IPS DF 6.9 (cell line): ENCODE results near the gene NYAP2.

Experiments used
- DNase-seq: peaks from one replicate; pipeline ENCODE4 v3.0.0-alpha.2; 2013; ENCODE audit warnings: low read depth, low spot score
- H3K27ac ChIP-seq: one replicate; pipeline ENCODE4 v1.5.1; 2013; ENCODE audit warnings: low read length, control low read depth
- H3K27me3 ChIP-seq: 2 replicates; pipeline ENCODE4 v1.6.1; 2013; ENCODE audit warnings: mild to moderate bottlenecking, low read length; ENCODE audit not compliant: control insufficient read depth, insufficient read depth
- H3K36me3 ChIP-seq: 2 replicates; pipeline ENCODE4 v1.6.1; 2013; ENCODE audit warnings: low read length; ENCODE audit not compliant: control insufficient read depth, insufficient read depth
- H3K4me1 ChIP-seq: 2 replicates; pipeline ENCODE4 v1.6.1; 2013; ENCODE audit warnings: low read length; ENCODE audit not compliant: control insufficient read depth, insufficient read depth
- H3K4me3 ChIP-seq: 2 replicates; pipeline ENCODE4 v1.5.1; 2013; ENCODE audit warnings: mild to moderate bottlenecking, low read length
- H3K9me3 ChIP-seq: 2 replicates; pipeline ENCODE4 v1.6.1; 2013; ENCODE audit warnings: low read length, inconsistent platforms; ENCODE audit not compliant: control insufficient read depth, insufficient read depth
- WGBS: extraction: QIAGEN DNeasy Blood & Tissue Kit; methylation state at CpG from one replicate; pipeline ENCODE4 v1.1.7; 2013; ENCODE audit warnings: mixed read lengths, missing lambda C conversion rate; ENCODE audit not compliant: insufficient read length, insufficient coverage; 5-methylcytosine and 5-hydroxymethylcytosine counted together

Gene NYAP2

GRCh38 chr2:225497166-225497565, 97.7 kb downstream of the NYAP2 start:
- no peaks in the 10 kb centered on the region for H3K9me3 ChIP-seq
- H3K36me3 ChIP-seq: no peaks in the 10 kb centered on the region
- no peak for DNase-seq
- H3K27ac ChIP-seq: no peak overlapping the region
- no peaks in the 10 kb centered on the region for H3K27me3 ChIP-seq
- no peak overlapping the region for H3K4me3 ChIP-seq
- no peaks in the 10 kb centered on the region for H3K4me1 ChIP-seq
- no CpG with 5 or more reads among the region's 3 CpGs for WGBS

GRCh38 chr2:225501022-225501421, 101.5 kb downstream of the NYAP2 start:
- DNase-seq: no peak
- H3K36me3 ChIP-seq: no peaks in the 10 kb centered on the region

GRCh38 chr2:225502971-225503370, 103.5 kb downstream of the NYAP2 start:
- no peak overlapping the region for H3K27ac ChIP-seq
- no CpG with 5 or more reads among the region's 1 CpG for WGBS
- DNase-seq: no peak
- H3K36me3 ChIP-seq: no peaks in the 10 kb centered on the region
- no peaks in the 10 kb centered on the region for H3K27me3 ChIP-seq
- H3K4me1 ChIP-seq: no peaks in the 10 kb centered on the region
- no peak overlapping the region for H3K4me3 ChIP-seq
- H3K9me3 ChIP-seq: no peaks in the 10 kb centered on the region

More at GRCh38 chr2:225501022-225501421, 101.5 kb downstream of the NYAP2 start:
- Histone ChIP-seq H3K27ac (no peak overlapping the region), H3K9me3 (no peaks in the 10 kb centered on the region), H3K27me3 (no peaks in the 10 kb centered on the region), H3K4me3 (no peak overlapping the region), H3K4me1 (no peaks in the 10 kb centered on the region)

- H3K4me3 ChIP-seq: no peak overlapping the region
- H3K9me3 ChIP-seq: no peaks in the 10 kb centered on the region
- H3K27ac ChIP-seq: no peak overlapping the region
- no CpG with 5 or more reads among the region's 1 CpG for WGBS
- H3K27me3 ChIP-seq: no peaks in the 10 kb centered on the region
- H3K36me3 ChIP-seq: no peaks in the 10 kb centered on the region
- no peaks in the 10 kb centered on the region for H3K4me1 ChIP-seq
- no peak for DNase-seq
Observed at GRCh38 chr2:225510796-225511195, 111.3 kb downstream of the NYAP2 start.

- H3K27ac ChIP-seq: no peak overlapping the region
- no peak overlapping the region for H3K4me3 ChIP-seq
- no peaks in the 10 kb centered on the region for H3K9me3 ChIP-seq
- no peak for DNase-seq
- no peaks in the 10 kb centered on the region for H3K4me1 ChIP-seq
- no peaks in the 10 kb centered on the region for H3K36me3 ChIP-seq
- no peaks in the 10 kb centered on the region for H3K27me3 ChIP-seq
- WGBS: no CpG with 5 or more reads among the region's 1 CpG
Observed at GRCh38 chr2:225512469-225512868, 113.0 kb downstream of the NYAP2 start.

GRCh38 chr2:225512876-225513540, 113.5 kb downstream of the NYAP2 start:
- Histone ChIP-seq H3K27ac (no peak overlapping the region), H3K36me3 (no peaks in the 10 kb centered on the region), H3K27me3 (no peaks in the 10 kb centered on the region), H3K4me3 (no peak overlapping the region), H3K9me3 (no peaks in the 10 kb centered on the region), H3K4me1 (no peaks in the 10 kb centered on the region)
- DNase-seq: no peak
- no CpG with 5 or more reads among the region's 9 CpGs for WGBS

DNA sequence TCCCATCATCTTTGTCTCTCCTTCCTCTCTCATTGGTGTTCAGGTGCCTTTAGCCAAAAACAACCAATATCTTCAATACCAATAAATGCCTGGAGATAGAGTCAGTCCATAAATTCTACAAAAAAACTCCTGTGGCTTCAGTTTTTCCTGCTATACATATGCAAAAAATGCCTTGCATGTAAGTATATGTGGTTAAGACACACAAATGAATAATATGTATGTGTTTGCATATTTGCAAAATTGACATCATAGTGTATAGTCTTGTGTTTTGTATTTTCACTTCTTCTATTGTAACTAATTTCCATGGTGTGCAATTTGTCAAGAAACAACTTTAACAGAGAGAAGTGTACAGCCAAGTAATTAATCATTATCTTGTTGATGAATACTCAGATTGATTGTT, 115.5 kb downstream of the NYAP2 start:
- no peak for DNase-seq
- no peaks in the 10 kb centered on the region for H3K27me3 ChIP-seq
- H3K27ac ChIP-seq: no peak overlapping the region
- H3K4me1 ChIP-seq: no peaks in the 10 kb centered on the region
- H3K4me3 ChIP-seq: no peak overlapping the region
- H3K36me3 ChIP-seq: no peaks in the 10 kb centered on the region
- no peaks in the 10 kb centered on the region for H3K9me3 ChIP-seq

DNA sequence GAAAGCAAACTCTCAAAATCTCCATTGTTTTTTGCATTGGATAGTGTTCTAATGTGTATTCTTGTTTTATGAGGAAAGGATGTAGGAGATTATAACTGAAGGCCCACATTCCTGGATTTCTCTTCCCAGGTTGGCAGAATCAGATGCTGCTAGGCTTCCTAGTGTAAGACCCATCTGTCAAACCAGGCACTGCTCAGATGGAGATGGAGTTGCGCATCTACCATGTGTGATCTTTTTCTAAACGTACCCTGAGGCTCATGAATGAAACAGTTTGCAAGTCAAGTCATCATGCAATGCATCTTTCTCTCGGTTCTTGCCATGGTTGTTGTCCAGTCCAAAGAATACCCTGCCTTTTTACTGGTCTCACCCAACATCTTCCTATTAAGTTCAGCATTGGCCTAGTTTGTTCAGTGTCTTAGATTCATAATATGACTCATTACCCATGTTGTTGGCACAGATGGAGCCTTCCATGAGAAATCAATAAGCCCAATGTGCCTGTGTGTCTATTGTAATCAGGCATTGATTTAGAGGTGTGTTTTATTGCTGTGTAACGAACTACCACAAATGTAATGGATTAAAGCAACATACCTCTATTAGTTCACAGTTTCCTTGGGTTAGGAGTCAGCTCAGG, 127.4 kb downstream of the NYAP2 start:
- Histone ChIP-seq H3K4me1 (no peaks in the 10 kb centered on the region), H3K4me3 (no peak overlapping the region), H3K27ac (no peak overlapping the region), H3K9me3 (no peaks in the 10 kb centered on the region), H3K36me3 (no peaks in the 10 kb centered on the region), H3K27me3 (no peaks in the 10 kb centered on the region)
- DNase-seq: no peak
- WGBS: no CpG with 5 or more reads among the region's 4 CpGs

DNA sequence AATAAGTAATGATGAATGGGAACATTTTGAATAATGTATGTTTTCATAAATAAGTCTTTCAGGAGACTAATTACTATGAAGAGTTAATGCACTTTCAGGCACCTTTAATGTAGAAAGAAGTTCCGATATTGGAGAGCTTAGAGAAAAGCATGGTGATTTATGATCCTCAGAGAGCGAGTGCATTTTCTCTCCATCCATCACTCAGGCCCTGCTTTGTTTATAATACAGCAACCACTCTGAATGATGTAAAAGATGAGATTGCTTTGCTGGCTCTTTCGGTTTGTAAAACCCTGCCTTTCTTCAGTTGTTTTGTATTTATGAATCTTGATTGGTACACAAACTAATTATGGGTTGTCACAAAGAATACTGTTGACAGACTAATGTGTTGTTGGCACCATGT, 132.0 kb downstream of the NYAP2 start:
- H3K36me3 ChIP-seq: no peaks in the 10 kb centered on the region
- no peaks in the 10 kb centered on the region for H3K9me3 ChIP-seq
- H3K4me3 ChIP-seq: no peak overlapping the region
- no peaks in the 10 kb centered on the region; the same call in 1 of the 2 replicates for H3K4me1 ChIP-seq
- WGBS: no CpG with 5 or more reads among the region's 3 CpGs
- DNase-seq: no peak
- no peak overlapping the region for H3K27ac ChIP-seq
- no peaks in the 10 kb centered on the region for H3K27me3 ChIP-seq

DNA sequence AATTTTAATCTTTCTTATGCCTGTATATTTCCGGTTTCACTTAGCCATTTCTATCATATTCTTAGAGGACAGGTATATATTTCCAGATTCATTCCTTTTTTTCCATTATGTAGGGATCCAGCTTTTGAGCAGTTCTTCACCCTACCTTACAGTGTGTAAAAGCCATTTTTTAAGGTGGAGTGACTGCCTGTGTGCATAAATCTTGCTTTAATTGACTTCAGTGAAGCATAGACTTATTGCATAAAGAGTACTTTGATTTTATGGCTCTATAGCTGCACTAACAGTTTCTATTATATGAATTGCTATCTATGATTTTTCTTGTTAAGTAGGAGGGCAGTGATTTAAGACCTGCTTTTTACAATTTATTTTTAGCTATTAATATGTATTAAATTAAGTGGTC, 132.6 kb downstream of the NYAP2 start:
- H3K36me3 ChIP-seq: no peaks in the 10 kb centered on the region
- DNase-seq: no peak
- no peak overlapping the region for H3K27ac ChIP-seq
- no peaks in the 10 kb centered on the region; the same call in 1 of the 2 replicates for H3K4me1 ChIP-seq
- no CpG with 5 or more reads among the region's 1 CpG for WGBS
- no peak overlapping the region for H3K4me3 ChIP-seq
- H3K27me3 ChIP-seq: no peaks in the 10 kb centered on the region
- H3K9me3 ChIP-seq: no peaks in the 10 kb centered on the region

GRCh38 chr2:225534037-225534436, 134.5 kb downstream of the NYAP2 start:
- H3K27me3 ChIP-seq: no peaks in the 10 kb centered on the region
- no peaks in the 10 kb centered on the region; the same call in 1 of the 2 replicates for H3K4me1 ChIP-seq
- no peaks in the 10 kb centered on the region for H3K36me3 ChIP-seq
- no CpG with 5 or more reads among the region's 6 CpGs for WGBS
- H3K9me3 ChIP-seq: no peaks in the 10 kb centered on the region
- H3K4me3 ChIP-seq: no peak overlapping the region
- no peak for DNase-seq
- H3K27ac ChIP-seq: no peak overlapping the region
